GM23338 (cell line): ENCODE results near the gene CHCHD10. TPM values are rescaled to one million over a fixed set of nuclear protein-coding genes. Genes with fewer than 3 reads are reported as not detected.

ENCODE experiments used
- ATAC-seq: fragments of 200-7000 bp; cut with Tn5 transposase; 3 replicates; pipeline ENCODE4 v1.9.1; 2020
- DNase-seq: peaks from one replicate; pipeline ENCODE4 v3.0.0-alpha.2; 2015; ENCODE audit warnings: low spot score
- H2AFZ ChIP-seq: fragments of 200-600 bp; sonication (generic); 2 replicates; pipeline ENCODE4 v1.8.0; 2016; ENCODE audit warnings: antibody characterized with exemption, mild to moderate bottlenecking, moderate library complexity
- H3F3A ChIP-seq: fragments of 200-600 bp; sonication (generic); replicated peaks from 2 replicates; pipeline ENCODE4 v1.8.0; 2017; ENCODE audit warnings: antibody characterized with exemption, mixed run types, low read depth
- H3K27ac ChIP-seq: fragments of 200-600 bp; sonication (generic); 2 replicates; pipeline ENCODE4 v1.6.1; 2016; ENCODE audit warnings: low read depth
- H3K27me3 ChIP-seq: fragments of 200-600 bp; sonication (generic); 2 replicates; pipeline ENCODE4 v1.8.0; 2016; ENCODE audit warnings: mild to moderate bottlenecking, mixed run types, moderate library complexity; ENCODE audit not compliant: insufficient read depth
- H3K36me3 ChIP-seq: fragments of 200-600 bp; sonication (generic); 2 replicates; pipeline ENCODE4 v1.8.0; 2016; ENCODE audit warnings: mild to moderate bottlenecking; ENCODE audit not compliant: insufficient read depth
- H3K4me1 ChIP-seq: fragments of 200-600 bp; sonication (generic); 2 replicates; pipeline ENCODE4 v1.8.0; 2016; ENCODE audit warnings: mild to moderate bottlenecking, moderate library complexity; ENCODE audit not compliant: insufficient read depth
- H3K4me2 ChIP-seq: fragments of 200-600 bp; sonication (generic); 2 replicates; pipeline ENCODE4 v1.7.1; 2017; ENCODE audit warnings: mixed run types
- H3K4me3 ChIP-seq: fragments of 200-600 bp; sonication (generic); 2 replicates; pipeline ENCODE4 v1.6.1; 2016; ENCODE audit warnings: mixed run types
- H3K79me2 ChIP-seq: fragments of 200-600 bp; sonication (generic); replicated peaks from 2 replicates; pipeline ENCODE4 v1.8.0; 2017; ENCODE audit warnings: mild to moderate bottlenecking; ENCODE audit not compliant: insufficient read depth
- H3K9me2 ChIP-seq: fragments of 200-600 bp; sonication (generic); 2 replicates; pipeline ENCODE4 v1.8.0; 2017; ENCODE audit not compliant: insufficient read depth
- H4K20me1 ChIP-seq: fragments of 200-600 bp; sonication (generic); replicated peaks from 2 replicates; pipeline ENCODE4 v1.8.0; 2017; ENCODE audit warnings: mild to moderate bottlenecking; ENCODE audit not compliant: insufficient read depth
- H3K27ac Mint-ChIP-seq: 2 replicates; pipeline ENCODE4 v1.8.0; 2020; ENCODE audit warnings: inconsistent platforms, mild to moderate bottlenecking, moderate library complexity, mixed read lengths
- H3K27me3 Mint-ChIP-seq: 3 replicates; pipeline ENCODE4 v1.8.0; 2022; ENCODE audit warnings: low read depth, mild to moderate bottlenecking, moderate library complexity, mixed read lengths, inconsistent platforms; ENCODE audit not compliant: insufficient read depth, poor library complexity
- H3K36me3 Mint-ChIP-seq: 3 replicates; pipeline ENCODE4 v1.8.0; 2021; ENCODE audit warnings: low read depth, mild to moderate bottlenecking, inconsistent platforms, moderate library complexity, mixed read lengths
- H3K4me1 Mint-ChIP-seq: 3 replicates; pipeline ENCODE4 v1.8.0; 2020; ENCODE audit warnings: mild to moderate bottlenecking, inconsistent platforms, mixed read lengths
- H3K4me3 Mint-ChIP-seq: 3 replicates; pipeline ENCODE4 v1.8.0; 2021; ENCODE audit warnings: moderate library complexity, mild to moderate bottlenecking, inconsistent platforms, mixed read lengths
- H3K9me3 Mint-ChIP-seq: 3 replicates; pipeline ENCODE4 v1.8.0; 2020; ENCODE audit warnings: moderate library complexity, mild to moderate bottlenecking, inconsistent platforms, mixed read lengths
- CREB1 ChIP-seq: fragments of 250-450 bp; sonication (Bioruptor Pico); IDR thresholded peaks from 2 replicates; pipeline ENCODE4 v1.5.0; 2020; ENCODE audit warnings: low read depth, mild to moderate bottlenecking, moderate library complexity
- EZH2 ChIP-seq: fragments of 200-600 bp; sonication (generic); IDR thresholded peaks from one replicate; pipeline ENCODE4 v1.8.0; 2017; ENCODE audit warnings: antibody characterized with exemption, mild to moderate bottlenecking, low read depth; ENCODE audit not compliant: unreplicated experiment
- EZH2phosphoT487 ChIP-seq: fragments of 200-600 bp; sonication (generic); IDR thresholded peaks from one replicate; pipeline ENCODE4 v1.8.1; 2018; ENCODE audit warnings: antibody characterized with exemption; ENCODE audit not compliant: unreplicated experiment
- JUNB ChIP-seq: IDR thresholded peaks from one replicate; pipeline ENCODE4 v1.6.1; 2016; ENCODE audit warnings: antibody characterized with exemption; ENCODE audit not compliant: unreplicated experiment
- NANOG ChIP-seq: IDR thresholded peaks from 2 replicates; pipeline ENCODE4 v1.6.1; 2016; ENCODE audit warnings: antibody characterized with exemption, borderline replicate concordance
- POLR2AphosphoS5 ChIP-seq: IDR thresholded peaks from 2 replicates; pipeline ENCODE4 v1.6.1; 2016; ENCODE audit warnings: antibody characterized with exemption, low read depth
- STAT1 ChIP-seq: IDR thresholded peaks from one replicate; pipeline ENCODE4 v1.6.1; 2016; ENCODE audit warnings: antibody characterized with exemption; ENCODE audit not compliant: unreplicated experiment
- ZNF114 ChIP-seq: fragments of 250-450 bp; sonication (Bioruptor Pico); IDR thresholded peaks from 2 replicates; pipeline ENCODE4 v1.5.0; 2020; ENCODE audit warnings: mild to moderate bottlenecking, moderate library complexity
- ZNF331 ChIP-seq: fragments of 250-450 bp; sonication (Bioruptor Pico); IDR thresholded peaks from 2 replicates; pipeline ENCODE4 v1.5.0; 2020; ENCODE audit warnings: low read depth, mild to moderate bottlenecking, moderate library complexity
- polyA plus RNA-seq: library from polyadenylated mRNA; unstranded; fragments of >200 nt; fragmentation: Nextera tagmentation; extraction: Ambion mirVana; gene quantifications from 2 replicates; pipeline ENCODE4 v1.2.1, GENCODE V29; 2016
- total RNA-seq: library from RNA; depleted of rRNA; stranded (reverse); fragments of >200 nt; shearing (Covaris generic); gene quantifications from 2 replicates; pipeline ENCODE4 v1.2.3, GENCODE V29; 2014
- TF ChIP-seq, protein P1 (sequence below): IDR thresholded peaks from one replicate; pipeline ENCODE4 v1.6.1; 2018; ENCODE audit warnings: antibody characterized with exemption; ENCODE audit not compliant: unreplicated experiment
- TF ChIP-seq, protein P2 (sequence below), 2 experiments: fragments of 200-600 bp in 1 of 2; sonication (generic) in 1 of 2; conservative IDR thresholded peaks; 2 replicates each; pipeline versions ENCODE4 v1.5.1 to v1.6.1; 2016 to 2017; ENCODE audit warnings: antibody characterized with exemption in 2 of 2, low read depth in 2 of 2, mild to moderate bottlenecking in 2 of 2, moderate library complexity in 1 of 2
- TF ChIP-seq, protein P3 (sequence below): fragments of 250-450 bp; sonication (Bioruptor Pico); IDR thresholded peaks from 2 replicates; pipeline ENCODE4 v1.5.0; 2020; ENCODE audit warnings: mild to moderate bottlenecking, moderate library complexity
- TF ChIP-seq, protein P4 (sequence below): IDR thresholded peaks from 2 replicates; pipeline ENCODE4 v1.6.1; 2016; ENCODE audit warnings: antibody characterized with exemption

CHCHD10 gene
- total and polyA plus RNA-seq, 2 experiments from 2014 or later: 11.4 to 101 TPM

DNA sequence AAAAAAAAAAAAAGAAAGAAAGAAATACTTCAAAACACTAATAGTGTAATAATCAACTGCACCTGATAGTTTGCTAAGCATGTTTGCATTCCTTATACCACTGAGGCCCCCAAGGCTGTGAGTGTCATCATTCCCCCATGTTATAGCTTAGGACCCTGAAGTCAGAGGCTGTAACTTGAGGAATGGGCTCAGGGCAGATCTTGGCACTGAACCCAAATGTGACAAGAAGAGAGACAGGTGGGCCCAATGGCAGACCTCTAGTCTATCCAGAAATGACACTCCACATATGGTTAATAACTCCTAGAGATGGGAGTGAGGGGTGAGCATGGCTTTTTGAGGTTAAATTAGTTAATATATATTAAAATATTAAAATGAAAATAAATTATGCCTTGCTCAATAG, 30.1 kb downstream of the CHCHD10 start:
- H4K20me1 ChIP-seq: no peaks in the 10 kb centered on the region
- no peak overlapping the region for H2AFZ ChIP-seq
- Mint-ChIP-seq H3K27me3 (peaks cover 3% of the 10 kb centered on the region), H3K4me3 (no peak overlapping the region), H3K36me3 (no peaks in the 10 kb centered on the region; the same call in 2 of the 3 replicates), H3K4me1 (peaks cover 4% of the 10 kb centered on the region), H3K27ac (no peak overlapping the region), H3K9me3 (no peaks in the 10 kb centered on the region; the same call in 2 of the 3 replicates)
- no peak for TF ChIP-seq JUNB
- TF ChIP-seq, protein P1, sequence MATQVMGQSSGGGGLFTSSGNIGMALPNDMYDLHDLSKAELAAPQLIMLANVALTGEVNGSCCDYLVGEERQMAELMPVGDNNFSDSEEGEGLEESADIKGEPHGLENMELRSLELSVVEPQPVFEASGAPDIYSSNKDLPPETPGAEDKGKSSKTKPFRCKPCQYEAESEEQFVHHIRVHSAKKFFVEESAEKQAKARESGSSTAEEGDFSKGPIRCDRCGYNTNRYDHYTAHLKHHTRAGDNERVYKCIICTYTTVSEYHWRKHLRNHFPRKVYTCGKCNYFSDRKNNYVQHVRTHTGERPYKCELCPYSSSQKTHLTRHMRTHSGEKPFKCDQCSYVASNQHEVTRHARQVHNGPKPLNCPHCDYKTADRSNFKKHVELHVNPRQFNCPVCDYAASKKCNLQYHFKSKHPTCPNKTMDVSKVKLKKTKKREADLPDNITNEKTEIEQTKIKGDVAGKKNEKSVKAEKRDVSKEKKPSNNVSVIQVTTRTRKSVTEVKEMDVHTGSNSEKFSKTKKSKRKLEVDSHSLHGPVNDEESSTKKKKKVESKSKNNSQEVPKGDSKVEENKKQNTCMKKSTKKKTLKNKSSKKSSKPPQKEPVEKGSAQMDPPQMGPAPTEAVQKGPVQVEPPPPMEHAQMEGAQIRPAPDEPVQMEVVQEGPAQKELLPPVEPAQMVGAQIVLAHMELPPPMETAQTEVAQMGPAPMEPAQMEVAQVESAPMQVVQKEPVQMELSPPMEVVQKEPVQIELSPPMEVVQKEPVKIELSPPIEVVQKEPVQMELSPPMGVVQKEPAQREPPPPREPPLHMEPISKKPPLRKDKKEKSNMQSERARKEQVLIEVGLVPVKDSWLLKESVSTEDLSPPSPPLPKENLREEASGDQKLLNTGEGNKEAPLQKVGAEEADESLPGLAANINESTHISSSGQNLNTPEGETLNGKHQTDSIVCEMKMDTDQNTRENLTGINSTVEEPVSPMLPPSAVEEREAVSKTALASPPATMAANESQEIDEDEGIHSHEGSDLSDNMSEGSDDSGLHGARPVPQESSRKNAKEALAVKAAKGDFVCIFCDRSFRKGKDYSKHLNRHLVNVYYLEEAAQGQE: no peak
- TF ChIP-seq EZH2phosphoT487: no peak
- TF ChIP-seq ZNF331 (CRISPR knock-in tag): no peak
- no peak for TF ChIP-seq EZH2
- no peak for TF ChIP-seq STAT1
- no peak for TF ChIP-seq ZNF114 (CRISPR knock-in tag)
- no peak for TF ChIP-seq POLR2AphosphoS5
- TF ChIP-seq CREB1 (CRISPR knock-in tag): no peak
- no peak for TF ChIP-seq NANOG
- TF ChIP-seq, protein P2, sequence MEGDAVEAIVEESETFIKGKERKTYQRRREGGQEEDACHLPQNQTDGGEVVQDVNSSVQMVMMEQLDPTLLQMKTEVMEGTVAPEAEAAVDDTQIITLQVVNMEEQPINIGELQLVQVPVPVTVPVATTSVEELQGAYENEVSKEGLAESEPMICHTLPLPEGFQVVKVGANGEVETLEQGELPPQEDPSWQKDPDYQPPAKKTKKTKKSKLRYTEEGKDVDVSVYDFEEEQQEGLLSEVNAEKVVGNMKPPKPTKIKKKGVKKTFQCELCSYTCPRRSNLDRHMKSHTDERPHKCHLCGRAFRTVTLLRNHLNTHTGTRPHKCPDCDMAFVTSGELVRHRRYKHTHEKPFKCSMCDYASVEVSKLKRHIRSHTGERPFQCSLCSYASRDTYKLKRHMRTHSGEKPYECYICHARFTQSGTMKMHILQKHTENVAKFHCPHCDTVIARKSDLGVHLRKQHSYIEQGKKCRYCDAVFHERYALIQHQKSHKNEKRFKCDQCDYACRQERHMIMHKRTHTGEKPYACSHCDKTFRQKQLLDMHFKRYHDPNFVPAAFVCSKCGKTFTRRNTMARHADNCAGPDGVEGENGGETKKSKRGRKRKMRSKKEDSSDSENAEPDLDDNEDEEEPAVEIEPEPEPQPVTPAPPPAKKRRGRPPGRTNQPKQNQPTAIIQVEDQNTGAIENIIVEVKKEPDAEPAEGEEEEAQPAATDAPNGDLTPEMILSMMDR (conservative IDR thresholded peaks at IDR 0.05; ENCODE audit: low read depth in 2 of 2): no peak
- TF ChIP-seq, protein P3, sequence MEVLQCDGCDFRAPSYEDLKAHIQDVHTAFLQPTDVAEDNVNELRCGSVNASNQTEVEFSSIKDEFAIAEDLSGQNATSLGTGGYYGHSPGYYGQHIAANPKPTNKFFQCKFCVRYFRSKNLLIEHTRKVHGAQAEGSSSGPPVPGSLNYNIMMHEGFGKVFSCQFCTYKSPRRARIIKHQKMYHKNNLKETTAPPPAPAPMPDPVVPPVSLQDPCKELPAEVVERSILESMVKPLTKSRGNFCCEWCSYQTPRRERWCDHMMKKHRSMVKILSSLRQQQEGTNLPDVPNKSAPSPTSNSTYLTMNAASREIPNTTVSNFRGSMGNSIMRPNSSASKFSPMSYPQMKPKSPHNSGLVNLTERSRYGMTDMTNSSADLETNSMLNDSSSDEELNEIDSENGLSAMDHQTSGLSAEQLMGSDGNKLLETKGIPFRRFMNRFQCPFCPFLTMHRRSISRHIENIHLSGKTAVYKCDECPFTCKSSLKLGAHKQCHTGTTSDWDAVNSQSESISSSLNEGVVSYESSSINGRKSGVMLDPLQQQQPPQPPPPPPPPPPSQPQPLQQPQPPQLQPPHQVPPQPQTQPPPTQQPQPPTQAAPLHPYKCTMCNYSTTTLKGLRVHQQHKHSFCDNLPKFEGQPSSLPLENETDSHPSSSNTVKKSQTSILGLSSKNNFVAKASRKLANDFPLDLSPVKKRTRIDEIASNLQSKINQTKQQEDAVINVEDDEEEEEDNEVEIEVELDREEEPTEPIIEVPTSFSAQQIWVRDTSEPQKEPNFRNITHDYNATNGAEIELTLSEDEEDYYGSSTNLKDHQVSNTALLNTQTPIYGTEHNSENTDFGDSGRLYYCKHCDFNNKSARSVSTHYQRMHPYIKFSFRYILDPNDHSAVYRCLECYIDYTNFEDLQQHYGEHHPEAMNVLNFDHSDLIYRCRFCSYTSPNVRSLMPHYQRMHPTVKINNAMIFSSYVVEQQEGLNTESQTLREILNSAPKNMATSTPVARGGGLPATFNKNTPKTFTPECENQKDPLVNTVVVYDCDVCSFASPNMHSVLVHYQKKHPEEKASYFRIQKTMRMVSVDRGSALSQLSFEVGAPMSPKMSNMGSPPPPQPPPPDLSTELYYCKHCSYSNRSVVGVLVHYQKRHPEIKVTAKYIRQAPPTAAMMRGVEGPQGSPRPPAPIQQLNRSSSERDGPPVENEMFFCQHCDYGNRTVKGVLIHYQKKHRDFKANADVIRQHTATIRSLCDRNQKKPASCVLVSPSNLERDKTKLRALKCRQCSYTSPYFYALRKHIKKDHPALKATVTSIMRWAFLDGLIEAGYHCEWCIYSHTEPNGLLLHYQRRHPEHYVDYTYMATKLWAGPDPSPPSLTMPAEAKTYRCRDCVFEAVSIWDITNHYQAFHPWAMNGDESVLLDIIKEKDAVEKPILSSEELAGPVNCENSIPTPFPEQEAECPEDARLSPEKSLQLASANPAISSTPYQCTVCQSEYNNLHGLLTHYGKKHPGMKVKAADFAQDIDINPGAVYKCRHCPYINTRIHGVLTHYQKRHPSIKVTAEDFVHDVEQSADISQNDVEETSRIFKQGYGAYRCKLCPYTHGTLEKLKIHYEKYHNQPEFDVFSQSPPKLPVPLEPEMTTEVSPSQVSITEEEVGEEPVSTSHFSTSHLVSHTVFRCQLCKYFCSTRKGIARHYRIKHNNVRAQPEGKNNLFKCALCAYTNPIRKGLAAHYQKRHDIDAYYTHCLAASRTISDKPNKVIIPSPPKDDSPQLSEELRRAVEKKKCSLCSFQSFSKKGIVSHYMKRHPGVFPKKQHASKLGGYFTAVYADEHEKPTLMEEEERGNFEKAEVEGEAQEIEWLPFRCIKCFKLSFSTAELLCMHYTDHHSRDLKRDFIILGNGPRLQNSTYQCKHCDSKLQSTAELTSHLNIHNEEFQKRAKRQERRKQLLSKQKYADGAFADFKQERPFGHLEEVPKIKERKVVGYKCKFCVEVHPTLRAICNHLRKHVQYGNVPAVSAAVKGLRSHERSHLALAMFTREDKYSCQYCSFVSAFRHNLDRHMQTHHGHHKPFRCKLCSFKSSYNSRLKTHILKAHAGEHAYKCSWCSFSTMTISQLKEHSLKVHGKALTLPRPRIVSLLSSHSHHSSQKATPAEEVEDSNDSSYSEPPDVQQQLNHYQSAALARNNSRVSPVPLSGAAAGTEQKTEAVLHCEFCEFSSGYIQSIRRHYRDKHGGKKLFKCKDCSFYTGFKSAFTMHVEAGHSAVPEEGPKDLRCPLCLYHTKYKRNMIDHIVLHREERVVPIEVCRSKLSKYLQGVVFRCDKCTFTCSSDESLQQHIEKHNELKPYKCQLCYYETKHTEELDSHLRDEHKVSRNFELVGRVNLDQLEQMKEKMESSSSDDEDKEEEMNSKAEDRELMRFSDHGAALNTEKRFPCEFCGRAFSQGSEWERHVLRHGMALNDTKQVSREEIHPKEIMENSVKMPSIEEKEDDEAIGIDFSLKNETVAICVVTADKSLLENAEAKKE: no peak
- TF ChIP-seq, protein P4, sequence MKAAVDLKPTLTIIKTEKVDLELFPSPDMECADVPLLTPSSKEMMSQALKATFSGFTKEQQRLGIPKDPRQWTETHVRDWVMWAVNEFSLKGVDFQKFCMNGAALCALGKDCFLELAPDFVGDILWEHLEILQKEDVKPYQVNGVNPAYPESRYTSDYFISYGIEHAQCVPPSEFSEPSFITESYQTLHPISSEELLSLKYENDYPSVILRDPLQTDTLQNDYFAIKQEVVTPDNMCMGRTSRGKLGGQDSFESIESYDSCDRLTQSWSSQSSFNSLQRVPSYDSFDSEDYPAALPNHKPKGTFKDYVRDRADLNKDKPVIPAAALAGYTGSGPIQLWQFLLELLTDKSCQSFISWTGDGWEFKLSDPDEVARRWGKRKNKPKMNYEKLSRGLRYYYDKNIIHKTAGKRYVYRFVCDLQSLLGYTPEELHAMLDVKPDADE: no peak
- H3K4me1 ChIP-seq: no peaks in the 10 kb centered on the region
- H3K9me2 ChIP-seq: no peaks in the 10 kb centered on the region
- no peaks in the 10 kb centered on the region for H3K27me3 ChIP-seq
- no peak overlapping the region for H3K4me2 ChIP-seq
- ATAC-seq (no peak), DNase-seq (no peak)
- no peak overlapping the region for H3K4me3 ChIP-seq
- H3K36me3 ChIP-seq: no peaks in the 10 kb centered on the region
- H3K27ac ChIP-seq: no peak overlapping the region
- no peaks in the 10 kb centered on the region for H3K79me2 ChIP-seq
- no peaks in the 10 kb centered on the region for H3F3A ChIP-seq
